ENCODE measurements around the gene MRPL54. TPM values are rescaled to one million over a fixed set of nuclear protein-coding genes. Genes with fewer than 3 reads are reported as not detected.
A peak's percentile ranks its signal among the peaks of the same experiment; 100 is the strongest.

Gene MRPL54
- total and polyA plus RNA-seq, 2 donors (not counting 1 experiment from before 2014, with no cell fraction given), result 29.7 to 45.4 TPM

DNA sequence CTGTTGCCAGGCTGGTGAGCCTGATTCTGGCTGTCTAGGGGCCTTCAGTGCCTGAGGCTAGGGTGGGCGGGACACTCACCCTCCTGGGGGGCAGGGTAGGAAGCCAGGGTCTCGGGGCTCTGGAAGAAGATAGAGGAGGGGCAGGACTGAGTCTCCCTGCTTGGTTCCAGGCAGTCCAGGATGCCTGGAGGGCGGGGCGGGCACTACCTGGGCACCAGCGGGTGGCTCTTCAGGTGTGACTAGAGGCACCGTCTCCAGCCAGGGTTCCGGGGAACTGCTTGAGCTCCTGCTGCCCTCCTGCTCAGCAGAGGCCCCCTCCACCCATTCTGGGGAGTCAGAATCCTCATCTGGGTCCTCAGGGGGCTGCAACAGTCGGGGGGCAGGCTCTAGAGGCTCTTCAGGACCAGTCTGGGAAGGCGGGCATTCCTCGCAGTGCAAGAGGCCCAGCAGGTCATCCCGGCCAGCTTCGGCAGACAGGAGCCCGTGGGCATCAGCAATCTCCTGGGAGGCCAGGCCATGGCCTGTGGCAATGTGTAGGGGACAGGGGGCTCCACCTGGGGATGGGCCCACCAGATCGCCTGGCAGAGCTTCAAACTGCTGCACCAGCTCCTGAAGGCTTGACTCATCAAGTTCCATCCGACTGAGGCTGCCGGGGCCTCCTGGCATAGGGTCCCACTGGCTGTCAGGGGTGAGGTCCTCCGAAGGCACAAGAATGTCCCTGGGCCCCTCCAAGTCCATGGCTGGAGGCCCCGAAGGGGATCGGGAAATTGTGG lies 2.8 kb upstream of the MRPL54 start:
- H3K79me2 ChIP-seq (ENCODE audit: control insufficient read depth, insufficient read depth, low read length), result peaks cover 9% of the 10 kb centered on the region

DNA sequence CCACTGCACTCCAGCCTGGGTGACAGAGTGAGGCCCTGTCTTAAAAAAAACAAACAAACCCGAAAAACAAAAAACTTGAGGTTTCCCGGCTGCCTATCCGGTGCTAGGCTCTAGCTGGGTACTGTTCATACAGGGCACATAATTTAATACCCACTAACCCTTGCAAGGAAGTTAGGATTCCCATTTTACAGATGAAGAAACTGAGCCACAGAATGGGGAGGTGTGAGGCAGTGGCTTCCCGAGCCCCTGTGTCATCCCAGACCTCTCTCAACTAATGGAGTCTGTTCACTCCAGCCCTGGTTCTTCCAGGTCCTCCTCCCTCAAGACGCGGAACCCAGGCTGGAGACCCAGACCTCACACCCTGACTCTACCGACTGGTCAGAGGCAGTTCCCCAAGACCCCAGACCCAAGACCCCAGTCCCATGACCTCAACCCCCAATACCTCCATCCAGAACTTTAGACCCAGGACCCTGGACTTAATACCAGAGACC lies 1.6 kb upstream of the MRPL54 start:
- H3K9ac ChIP-seq (ENCODE audit: insufficient read depth, low read length), result peak overlapping the region; percentile 84
- peaks cover 9% of the 10 kb centered on the region for H3K79me2 ChIP-seq (ENCODE audit: control insufficient read depth, insufficient read depth, low read length)
- peaks cover 1% of the 10 kb centered on the region for H3K36me3 ChIP-seq (ENCODE audit: control insufficient read depth, insufficient read depth, low read length)
- H4K20me1 ChIP-seq (ENCODE audit: control insufficient read depth, extremely low read depth, insufficient read depth, low read length), result no peaks in the 10 kb centered on the region
- H3K4me3 ChIP-seq (replicated peaks in 1 of 4; ENCODE audit: control extremely low read depth in 1 of 4, insufficient read depth in 1 of 4, low read depth in 3 of 4, low read length in 4 of 4), result peak overlapping the region; percentile 88 to 99 (median 96)
- DNase-seq (ENCODE audit: low read depth in 2 of 2), result peak; percentile 5 to 6
- no peaks in the 10 kb centered on the region for H3K27me3 ChIP-seq (ENCODE audit: control insufficient read depth, insufficient read depth, low read length)
- TF ChIP-seq, protein P1, sequence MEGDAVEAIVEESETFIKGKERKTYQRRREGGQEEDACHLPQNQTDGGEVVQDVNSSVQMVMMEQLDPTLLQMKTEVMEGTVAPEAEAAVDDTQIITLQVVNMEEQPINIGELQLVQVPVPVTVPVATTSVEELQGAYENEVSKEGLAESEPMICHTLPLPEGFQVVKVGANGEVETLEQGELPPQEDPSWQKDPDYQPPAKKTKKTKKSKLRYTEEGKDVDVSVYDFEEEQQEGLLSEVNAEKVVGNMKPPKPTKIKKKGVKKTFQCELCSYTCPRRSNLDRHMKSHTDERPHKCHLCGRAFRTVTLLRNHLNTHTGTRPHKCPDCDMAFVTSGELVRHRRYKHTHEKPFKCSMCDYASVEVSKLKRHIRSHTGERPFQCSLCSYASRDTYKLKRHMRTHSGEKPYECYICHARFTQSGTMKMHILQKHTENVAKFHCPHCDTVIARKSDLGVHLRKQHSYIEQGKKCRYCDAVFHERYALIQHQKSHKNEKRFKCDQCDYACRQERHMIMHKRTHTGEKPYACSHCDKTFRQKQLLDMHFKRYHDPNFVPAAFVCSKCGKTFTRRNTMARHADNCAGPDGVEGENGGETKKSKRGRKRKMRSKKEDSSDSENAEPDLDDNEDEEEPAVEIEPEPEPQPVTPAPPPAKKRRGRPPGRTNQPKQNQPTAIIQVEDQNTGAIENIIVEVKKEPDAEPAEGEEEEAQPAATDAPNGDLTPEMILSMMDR (conservative IDR thresholded peaks at IDR 0.05 in 1 of 2, IDR thresholded peaks at IDR 0.05 in 1 of 2; ENCODE audit: low read depth in 1 of 2, low read length in 2 of 2), result no peak
- TF ChIP-seq EZH2 (IDR thresholded peaks at IDR 0.05; ENCODE audit: low read length, missing control alignments), result no peak
- H3K9me3 ChIP-seq (ENCODE audit: control insufficient read depth, insufficient read depth, low read depth, low read length), result no peaks in the 10 kb centered on the region
- peak overlapping the region; percentile 80 for H2AFZ ChIP-seq (ENCODE audit: low read length)
- peaks cover 2% of the 10 kb centered on the region for H3K4me1 ChIP-seq (ENCODE audit: control insufficient read depth, extremely low read depth, insufficient read depth, low read length)
- H3K27ac ChIP-seq (ENCODE audit: insufficient read depth, low read length), result peak overlapping the region; percentile 88
- H3K4me2 ChIP-seq (ENCODE audit: extremely low read depth, insufficient read depth, low read length), result peak overlapping the region; percentile 86

More for the DNA sequence above, 2.8 kb upstream of the MRPL54 start:
- Histone ChIP-seq H3K4me3 (replicated peaks in 1 of 4; ENCODE audit: control extremely low read depth in 1 of 4, insufficient read depth in 1 of 4, low read depth in 3 of 4, low read length in 4 of 4) (no peak overlapping the region), H3K27me3 (ENCODE audit: control insufficient read depth, insufficient read depth, low read length) (no peaks in the 10 kb centered on the region), H2AFZ (ENCODE audit: low read length) (no peak overlapping the region), H3K9ac (ENCODE audit: insufficient read depth, low read length) (no peak overlapping the region), H3K4me1 (ENCODE audit: control insufficient read depth, extremely low read depth, insufficient read depth, low read length) (peaks cover 2% of the 10 kb centered on the region), H3K36me3 (ENCODE audit: control insufficient read depth, insufficient read depth, low read length) (peaks cover 1% of the 10 kb centered on the region), H3K27ac (ENCODE audit: insufficient read depth, low read length) (no peak overlapping the region), H4K20me1 (ENCODE audit: control insufficient read depth, extremely low read depth, insufficient read depth, low read length) (no peaks in the 10 kb centered on the region), H3K9me3 (ENCODE audit: control insufficient read depth, insufficient read depth, low read depth, low read length) (no peaks in the 10 kb centered on the region), H3K4me2 (ENCODE audit: extremely low read depth, insufficient read depth, low read length) (no peak overlapping the region)
- DNase-seq (ENCODE audit: low read depth in 2 of 2), result no peak
- TF ChIP-seq, protein P1 (conservative IDR thresholded peaks at IDR 0.05 in 1 of 2, IDR thresholded peaks at IDR 0.05 in 1 of 2; ENCODE audit: low read depth in 1 of 2, low read length in 2 of 2), result no peak
- TF ChIP-seq EZH2 (IDR thresholded peaks at IDR 0.05; ENCODE audit: low read length, missing control alignments), result no peak

DNA sequence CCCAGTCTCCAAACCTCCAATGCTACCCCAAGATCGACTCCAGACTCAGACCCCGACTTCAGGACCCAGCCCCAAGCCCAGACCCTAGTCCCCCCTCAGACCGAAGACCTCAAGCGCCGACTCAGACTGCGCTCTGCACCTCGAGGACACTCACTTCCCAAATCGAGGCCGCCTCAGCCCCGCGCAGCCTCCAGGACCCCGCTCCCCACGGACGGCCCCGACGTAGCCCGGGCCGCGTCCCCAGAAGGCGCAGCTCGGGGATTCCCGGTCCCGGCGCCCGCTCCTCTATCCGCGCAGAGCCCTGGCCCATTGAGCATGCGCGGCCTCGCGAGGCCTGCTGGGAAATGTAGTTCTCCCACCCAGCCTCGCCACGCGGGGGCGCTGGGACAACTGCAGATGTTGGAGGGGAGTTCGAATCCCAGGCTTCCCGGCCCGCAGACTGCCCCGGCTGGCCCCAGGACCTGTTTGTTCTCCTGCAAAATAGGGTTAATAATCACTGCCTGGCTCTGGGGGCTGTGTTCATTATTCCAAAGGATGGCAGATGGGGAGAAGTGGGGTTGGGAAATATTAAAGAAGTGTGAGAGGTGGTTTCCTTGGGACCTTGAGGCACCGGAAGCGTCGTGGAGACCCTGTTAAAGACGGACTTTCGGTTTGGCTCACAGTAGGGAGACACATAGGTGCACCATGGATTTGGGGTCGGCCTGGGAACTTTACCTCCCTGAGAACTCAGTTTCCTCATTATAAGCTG lies 926 bp upstream of the MRPL54 start, which contains the start of gene APBA3:
APBA3 (minus strand) TSS at position 311 of the 748 bp plus-strand sequence. CDS start 1,428 bp downstream, outside the sequence.
- Histone ChIP-seq H3K27ac (ENCODE audit: insufficient read depth, low read length) (peak within 1 kb of the TSS; percentile 97), H3K79me2 (ENCODE audit: control insufficient read depth, insufficient read depth, low read length) (peaks cover 9% of the 10 kb centered on the region), H3K27me3 (ENCODE audit: control insufficient read depth, insufficient read depth, low read length) (no peaks in the 10 kb centered on the region), H3K4me1 (ENCODE audit: control insufficient read depth, extremely low read depth, insufficient read depth, low read length) (peaks cover 2% of the 10 kb centered on the region), H2AFZ (ENCODE audit: low read length) (peak within 1 kb of the TSS; percentile 80), H3K9ac (ENCODE audit: insufficient read depth, low read length) (peak within 1 kb of the TSS; percentile 88), H3K4me2 (ENCODE audit: extremely low read depth, insufficient read depth, low read length) (peak within 1 kb of the TSS; percentile 86), H4K20me1 (ENCODE audit: control insufficient read depth, extremely low read depth, insufficient read depth, low read length) (no peaks in the 10 kb centered on the region), H3K4me3 (replicated peaks in 1 of 4; ENCODE audit: control extremely low read depth in 1 of 4, insufficient read depth in 1 of 4, low read depth in 3 of 4, low read length in 4 of 4) (peak within 1 kb of the TSS; percentile 88 to 99 (median 96)), H3K9me3 (ENCODE audit: control insufficient read depth, insufficient read depth, low read depth, low read length) (no peaks in the 10 kb centered on the region), H3K36me3 (ENCODE audit: control insufficient read depth, insufficient read depth, low read length) (peaks cover 1% of the 10 kb centered on the region)
- peak; percentile 72 to 87 for DNase-seq (ENCODE audit: low read depth in 2 of 2)
- no peak for TF ChIP-seq EZH2 (IDR thresholded peaks at IDR 0.05; ENCODE audit: low read length, missing control alignments)
- TF ChIP-seq, protein P1 (conservative IDR thresholded peaks at IDR 0.05 in 1 of 2, IDR thresholded peaks at IDR 0.05 in 1 of 2; ENCODE audit: low read depth in 1 of 2, low read length in 2 of 2), result peak; percentile 56 to 68
